NT2/D1 (cell line): ENCODE results near the gene NTF3.

ENCODE experiments used
- SUZ12 ChIP-seq: IDR thresholded peaks from 2 replicates; pipeline ENCODE4 v1.6.1; 2011; ENCODE audit not compliant: insufficient read length, insufficient read depth; ENCODE audit errors: extremely low read depth
- YY1 ChIP-seq: IDR thresholded peaks from 2 replicates; pipeline ENCODE4 v1.6.1; 2011; ENCODE audit not compliant: insufficient read length, insufficient read depth

DNA sequence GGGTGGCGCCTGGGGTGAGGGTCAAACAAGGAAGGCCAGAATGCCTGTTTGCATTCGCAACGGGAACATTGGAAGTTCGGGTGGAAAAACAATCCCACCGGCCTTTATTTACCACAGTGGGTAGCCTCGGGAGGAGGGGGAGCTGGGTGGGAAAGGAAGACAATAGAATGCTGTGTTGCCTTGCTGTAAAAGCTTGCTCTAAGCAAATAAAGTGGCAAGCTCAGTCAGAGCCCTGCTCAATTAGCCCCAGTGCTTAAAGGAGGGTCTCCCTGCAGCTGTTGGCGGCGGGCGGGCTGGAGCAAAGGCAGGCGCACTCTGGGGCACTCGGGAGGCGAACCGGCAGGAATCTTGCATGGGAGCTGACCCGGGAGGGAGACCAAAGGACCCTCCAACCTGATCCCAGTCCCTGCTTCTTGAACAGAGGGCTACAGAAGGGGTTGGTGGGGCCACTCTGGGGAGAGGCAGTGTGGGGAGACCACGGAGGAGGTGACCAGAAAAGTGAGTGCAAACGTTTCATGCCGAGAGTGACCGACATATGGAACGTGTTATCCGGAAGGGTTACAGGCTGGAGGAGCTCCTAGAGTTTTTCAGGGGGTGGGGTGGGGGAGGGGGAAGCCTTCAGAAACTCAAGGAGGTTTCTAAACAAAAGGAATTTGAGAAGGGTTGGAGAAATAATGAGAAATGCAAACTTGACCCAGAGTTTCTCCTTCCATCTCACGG lies 48.5 kb downstream of the NTF3 start:
- no peak for TF ChIP-seq SUZ12
- no peak for TF ChIP-seq YY1
